ENCODE results near the gene ZKSCAN8.
A peak's percentile ranks its signal among the peaks of the same experiment; 100 is the strongest.
"Not testable (repeated sequence)": the region's sequence is repeated elsewhere in the genome, so short reads cannot be mapped to it uniquely, and the experiment has no call there.

Gene ZKSCAN8

DNA sequence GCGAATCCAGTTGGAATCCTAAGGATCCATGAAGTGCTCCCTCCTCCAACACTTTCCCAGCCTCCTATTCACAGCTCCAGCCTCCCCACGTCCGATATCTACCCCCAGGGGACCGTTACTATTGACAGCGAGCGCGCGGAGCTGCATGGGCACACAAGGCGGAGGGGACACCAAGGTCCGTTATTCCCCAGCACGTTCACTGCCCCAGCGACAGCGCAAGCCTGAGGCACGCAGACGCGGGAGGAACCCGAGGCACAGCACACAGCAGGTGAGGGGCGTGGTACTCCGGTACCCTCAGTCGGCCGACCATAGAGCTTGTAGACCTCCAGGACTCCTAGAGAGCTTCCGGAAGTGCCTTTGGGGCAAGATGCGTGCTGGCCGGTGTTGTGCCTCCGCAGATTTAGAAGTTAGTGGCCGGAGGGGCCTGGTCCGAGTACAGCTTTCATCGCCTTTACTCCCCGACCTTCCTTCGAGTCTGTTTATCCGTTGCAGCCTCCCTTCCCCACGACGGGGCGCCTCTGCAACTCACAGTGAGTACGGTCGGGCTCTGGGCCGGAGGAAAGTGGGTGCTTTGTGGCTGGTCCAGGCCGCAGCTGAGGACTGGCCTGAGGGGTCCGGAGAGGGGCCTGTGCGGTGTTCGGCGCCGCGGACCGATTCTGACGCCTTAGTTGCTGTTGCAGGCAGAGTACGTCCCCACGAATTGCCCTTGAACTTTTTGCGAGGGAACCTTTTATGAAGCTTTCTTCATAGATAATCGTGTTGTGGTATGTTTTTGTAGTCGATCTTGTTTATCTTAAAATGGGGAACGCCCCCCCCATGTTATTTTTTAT, at the start of gene ZKSCAN8:
TSS of gene ZKSCAN8 (plus strand) at position 384 of the 830 bp plus-strand sequence. CDS start 6,525 bp downstream, outside the sequence.
- peak; percentile 93 for DNase-seq (ENCODE audit: low spot score)

DNA sequence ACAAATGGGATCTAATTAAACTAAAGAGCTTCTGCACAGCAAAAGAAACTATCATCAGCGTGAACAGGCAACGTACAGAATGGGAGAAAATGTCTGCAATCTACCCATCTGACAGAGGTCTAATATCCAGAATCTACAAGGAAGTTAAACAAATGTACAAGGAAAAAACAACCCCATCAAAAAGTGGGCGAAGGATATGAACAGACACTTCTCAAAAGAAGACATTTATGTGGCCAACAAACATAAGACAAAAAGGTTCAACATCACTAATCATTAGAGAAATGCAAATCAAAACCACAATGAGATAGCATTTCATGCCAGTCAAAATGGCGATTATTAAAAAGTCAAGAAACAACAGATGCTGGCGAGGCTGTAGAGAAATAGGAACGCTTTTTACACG, 39.5 kb upstream of the ZKSCAN8 start:
- DNase-seq (ENCODE audit: low spot score): not testable (repeated sequence)

DNA sequence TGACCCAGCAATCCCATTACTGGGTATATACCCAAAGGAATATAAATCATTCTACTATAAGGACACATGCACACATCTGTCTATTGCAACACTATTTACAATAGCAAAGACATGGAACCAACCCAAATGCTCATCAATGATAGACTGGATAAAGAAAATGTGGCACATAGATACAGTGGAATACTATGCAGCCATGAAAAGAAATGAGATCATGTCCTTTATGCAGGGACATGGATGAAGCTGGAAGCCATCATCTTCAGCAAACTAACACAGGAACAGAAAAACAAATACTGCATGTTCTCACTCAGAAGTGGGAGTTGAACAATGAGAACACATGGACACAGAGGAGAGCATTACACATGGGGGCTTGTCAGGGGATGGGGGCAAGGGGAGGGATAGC, 39.0 kb upstream of the ZKSCAN8 start:
- not testable (repeated sequence) for DNase-seq (ENCODE audit: low spot score)

DNA sequence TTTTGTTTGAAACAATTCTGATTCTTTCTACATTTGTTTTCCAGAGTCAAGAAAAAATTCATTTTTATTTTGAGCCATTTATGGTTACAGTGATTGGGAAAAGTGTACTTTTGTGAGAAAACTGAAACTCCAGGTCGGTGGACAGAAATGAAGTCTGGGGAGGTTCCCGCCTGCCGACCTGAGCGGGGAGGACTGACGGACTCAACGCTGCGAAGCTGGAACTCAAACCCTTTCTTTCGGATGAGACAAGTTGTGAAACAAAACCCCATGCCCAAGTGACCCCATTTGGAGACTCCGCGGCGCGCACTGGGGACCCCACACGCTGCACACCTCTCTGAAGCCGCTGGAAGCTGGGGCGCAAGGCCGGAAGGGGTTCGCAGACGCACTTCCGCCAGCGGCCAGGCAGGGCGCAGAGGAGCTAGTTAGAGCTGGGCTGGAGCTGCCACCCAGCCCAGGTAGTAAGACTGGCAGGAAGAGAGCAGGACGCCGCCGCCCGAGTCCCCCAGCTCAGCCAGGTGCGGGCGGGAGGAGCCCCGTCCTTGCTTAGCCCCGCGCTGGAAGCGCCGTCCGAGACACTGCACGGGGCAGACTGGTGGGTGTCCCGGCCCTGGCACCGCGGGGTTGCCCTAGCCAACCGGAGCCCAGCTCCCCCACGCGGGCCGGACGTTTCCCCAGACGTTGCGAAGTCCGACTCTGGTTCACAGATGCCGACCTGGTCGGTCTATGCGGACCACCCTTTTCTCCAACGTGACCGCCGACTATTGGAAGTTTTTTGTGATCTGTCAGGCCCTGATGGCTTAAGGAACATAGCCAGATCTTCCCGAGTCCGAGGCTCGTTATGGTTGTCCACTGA, 37.1 kb upstream of the ZKSCAN8 start:
- peak; percentile 90 for DNase-seq (ENCODE audit: low spot score)

DNA sequence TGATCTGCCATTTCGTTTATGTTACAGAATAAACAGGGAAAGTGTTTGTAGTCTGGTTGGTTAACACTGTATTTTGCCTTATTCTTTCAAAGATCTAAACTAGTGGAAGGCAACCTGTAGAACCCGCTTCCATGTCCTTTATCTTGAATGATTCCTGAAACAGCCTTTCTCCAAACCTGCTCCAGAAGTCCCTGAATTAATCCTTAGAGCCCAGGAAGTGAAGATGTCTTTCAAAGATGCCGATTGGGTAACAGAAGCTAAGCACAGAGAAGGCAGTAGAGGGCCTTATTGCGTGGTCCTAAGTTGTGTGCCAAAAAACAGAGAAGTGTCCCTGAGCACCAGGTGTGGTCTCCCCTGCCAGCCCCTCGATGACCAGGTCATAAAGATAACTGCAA, 36.4 kb upstream of the ZKSCAN8 start:
- peak; percentile 57 for DNase-seq (ENCODE audit: low spot score)

DNA sequence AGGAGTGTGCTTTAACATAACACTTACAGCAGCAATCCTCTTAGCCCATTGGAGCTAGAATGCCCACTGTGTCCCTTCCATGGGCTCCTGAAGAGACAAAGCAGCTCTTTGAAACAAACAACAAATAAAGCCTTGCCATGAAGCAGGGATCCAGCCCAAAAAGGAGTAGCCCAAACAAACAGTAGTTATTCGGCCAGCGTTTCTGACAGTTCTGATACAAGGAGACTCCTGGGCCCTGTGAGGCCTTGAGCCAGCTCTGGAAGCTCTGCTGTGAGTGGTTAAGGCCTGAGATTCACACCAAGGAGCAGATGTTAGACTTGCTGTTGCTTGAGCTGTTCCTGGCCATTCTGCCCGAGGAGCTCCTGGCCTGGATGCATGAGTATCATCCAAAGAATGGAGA, 34.2 kb upstream of the ZKSCAN8 start:
- no peak for DNase-seq (ENCODE audit: low spot score)

DNA sequence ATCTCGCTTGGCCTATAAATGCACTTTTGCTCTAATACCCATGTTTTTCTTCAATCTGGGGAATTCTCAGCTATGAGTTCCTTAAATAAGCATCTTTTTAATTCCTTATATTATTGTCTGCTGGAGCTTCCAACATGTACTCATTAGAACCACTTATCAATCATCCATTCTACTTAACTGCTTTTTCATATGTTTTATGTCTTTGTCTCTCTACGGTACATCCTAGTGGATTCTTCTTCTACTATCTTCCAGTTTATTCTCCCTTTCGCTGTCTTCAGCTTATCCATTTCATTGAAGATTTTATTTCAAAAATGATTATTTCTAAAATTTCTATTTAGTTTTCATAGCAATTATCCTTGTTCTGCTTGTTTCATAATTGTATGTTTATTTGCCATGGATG, 29.7 kb upstream of the ZKSCAN8 start:
- DNase-seq (ENCODE audit: low spot score): no peak

DNA sequence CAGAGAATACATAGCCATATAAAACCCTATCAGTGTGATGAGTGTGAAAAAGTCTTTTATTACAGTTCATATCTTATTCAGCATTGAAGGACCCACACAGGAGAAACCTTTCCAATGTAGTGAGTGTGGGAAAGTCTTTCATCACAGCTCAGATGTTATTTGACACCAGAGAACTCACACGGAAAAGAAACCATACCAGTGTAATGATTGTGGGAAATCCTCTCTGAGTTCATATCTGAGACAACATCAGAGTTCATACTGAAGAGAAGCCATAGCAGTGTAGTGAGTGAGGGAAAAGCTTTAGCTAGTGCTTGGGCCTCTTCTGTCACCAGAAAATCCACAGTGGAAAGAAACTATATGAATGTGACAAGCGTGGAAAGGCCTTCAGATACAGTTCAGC, 25.9 kb upstream of the ZKSCAN8 start:
- no peak for DNase-seq (ENCODE audit: low spot score)

DNA sequence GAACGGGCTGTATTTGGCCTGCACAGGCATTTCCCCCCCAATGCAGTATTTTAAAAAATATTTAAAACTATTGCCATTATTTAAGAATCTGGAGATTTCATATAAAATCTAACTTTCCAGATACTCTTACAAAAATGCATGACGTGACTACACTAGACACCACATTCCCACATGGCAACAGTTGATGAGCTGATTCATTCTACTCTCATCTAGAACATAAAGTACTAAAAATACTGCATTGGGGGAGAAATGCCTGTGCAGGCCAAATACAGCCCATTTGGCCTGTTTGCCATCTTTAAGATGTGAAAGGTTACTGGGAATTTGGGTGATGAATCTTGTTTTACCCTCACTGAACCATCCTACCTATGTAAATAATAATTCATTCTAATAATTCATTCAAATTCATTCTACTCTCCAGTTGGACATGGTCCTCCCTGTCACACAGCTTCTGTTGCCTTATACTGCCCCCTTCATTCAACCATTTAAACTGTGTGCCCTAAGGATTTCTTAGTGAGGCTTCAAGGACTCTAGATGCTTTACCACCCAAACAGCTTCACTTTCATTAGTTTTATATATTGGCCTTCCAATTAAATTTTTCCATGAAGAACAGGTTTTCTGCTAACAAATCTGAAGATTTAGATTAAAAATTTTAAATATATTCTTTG, 24.2 kb upstream of the ZKSCAN8 start:
- DNase-seq (ENCODE audit: low spot score): peak; percentile 28

DNA sequence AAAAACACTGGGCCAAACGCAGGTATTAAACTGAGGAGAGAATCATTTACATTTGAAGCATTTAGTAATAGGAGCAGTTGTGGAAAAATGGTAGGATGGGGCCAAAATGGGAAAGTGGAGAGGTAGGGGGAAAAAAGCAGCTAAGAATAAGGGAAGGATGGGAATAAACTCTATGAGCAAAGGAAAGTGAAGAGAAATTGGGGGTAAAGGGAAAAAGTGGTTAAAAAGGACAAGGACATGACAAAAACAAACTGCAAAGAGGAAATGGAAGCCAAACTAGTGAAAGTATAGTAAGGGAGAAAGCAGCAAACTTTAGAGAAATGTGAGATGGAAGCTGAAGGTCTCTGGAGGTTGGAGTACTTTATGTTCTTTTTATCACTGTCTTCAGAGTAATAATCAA, 23.5 kb upstream of the ZKSCAN8 start:
- DNase-seq (ENCODE audit: low spot score): no peak

DNA sequence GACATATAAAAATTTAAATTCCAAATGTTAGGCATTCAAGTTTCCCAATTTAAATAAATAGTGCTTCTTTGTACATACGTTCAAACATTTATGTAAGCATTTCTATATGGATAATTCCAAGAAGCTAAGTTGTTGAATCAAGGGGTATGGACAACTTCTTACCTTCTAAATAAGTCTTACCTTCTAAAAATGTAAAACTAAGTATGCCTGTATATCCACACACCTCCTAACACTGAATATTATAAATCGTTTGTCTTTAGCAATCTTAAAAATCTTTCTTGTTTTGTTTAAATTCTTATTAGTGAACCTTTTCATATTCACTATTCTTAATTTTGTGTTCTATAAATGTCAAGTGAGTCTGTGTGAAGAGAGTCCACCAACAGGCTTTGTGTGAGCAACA, 19.8 kb upstream of the ZKSCAN8 start:
- DNase-seq (ENCODE audit: low spot score): no peak

DNA sequence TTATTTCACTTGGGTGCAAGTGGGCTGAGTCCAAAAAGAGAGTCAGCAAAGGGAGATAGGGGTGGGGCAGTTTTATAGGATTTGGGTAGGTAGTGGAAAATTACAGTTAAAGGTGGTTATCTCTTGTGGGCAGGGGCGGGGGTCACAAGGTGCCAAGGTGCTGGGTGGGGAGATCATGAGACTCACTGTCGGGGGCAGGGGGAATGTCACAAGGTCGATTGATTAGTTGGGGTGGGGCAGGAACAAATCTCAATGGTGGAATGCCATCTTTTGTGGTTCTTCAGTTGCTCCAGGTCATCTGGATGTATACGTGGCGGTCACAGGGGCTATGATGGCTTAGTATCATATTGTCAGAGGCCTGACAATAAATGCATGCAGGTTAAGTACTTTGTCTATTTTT, 19.4 kb upstream of the ZKSCAN8 start:
- DNase-seq (ENCODE audit: low spot score): not testable (repeated sequence)

DNA sequence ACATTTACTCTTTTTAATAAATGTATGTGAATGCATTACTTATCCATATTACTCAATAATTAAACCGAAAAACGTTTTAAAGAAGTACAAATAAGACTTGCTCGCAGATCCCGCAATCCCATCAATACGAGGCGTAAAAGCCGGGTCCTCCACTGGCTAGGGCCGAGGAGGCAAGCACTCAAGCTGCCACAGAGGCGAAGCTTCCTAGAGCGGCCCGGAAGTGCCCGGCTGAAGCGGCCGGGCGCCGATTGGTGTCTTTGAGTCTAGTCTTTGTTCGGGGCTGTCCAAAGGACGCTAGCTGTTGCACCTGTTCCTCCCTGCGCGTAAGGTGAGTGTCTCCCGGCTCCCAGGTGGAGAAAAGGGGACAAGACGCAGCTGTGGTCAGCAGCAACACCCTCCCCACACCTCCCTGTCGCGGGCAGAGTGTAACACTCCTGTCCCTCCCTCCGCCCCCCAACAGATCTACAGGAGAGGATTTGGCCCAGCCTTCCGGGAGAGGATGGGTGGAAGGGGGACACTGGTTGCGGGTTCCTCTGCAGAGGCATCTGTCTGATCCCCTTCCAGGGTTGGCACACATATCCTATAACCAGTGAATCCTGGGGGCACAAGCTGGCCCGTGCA, 17.2 kb upstream of the ZKSCAN8 start, which contains the start of gene ZSCAN16:
TSS of gene ZSCAN16 (plus strand) at position 260 of the 621 bp plus-strand sequence. CDS start 835 bp downstream, outside the sequence.
- DNase-seq (ENCODE audit: low spot score): peak; percentile 88

DNA sequence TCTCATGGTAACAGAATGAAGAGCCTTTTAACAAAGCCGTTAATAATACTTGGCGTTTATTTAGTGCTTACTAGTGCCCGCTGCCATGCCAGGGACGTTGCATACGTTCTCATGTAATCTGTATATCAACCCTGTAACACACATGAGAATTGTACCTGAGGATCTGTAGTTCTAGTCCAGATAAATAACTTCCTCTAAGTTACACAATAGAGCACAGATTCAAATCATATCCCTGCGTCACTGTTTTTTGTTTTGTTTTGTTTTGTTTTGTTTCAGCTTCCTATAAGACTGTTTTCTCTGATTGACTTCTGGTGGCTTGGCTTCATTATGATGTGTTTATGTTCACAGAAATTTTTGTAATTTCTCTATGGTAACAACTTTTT, 16.7 kb upstream of the ZKSCAN8 start:
- peak; percentile 53 for DNase-seq (ENCODE audit: low spot score)

DNA sequence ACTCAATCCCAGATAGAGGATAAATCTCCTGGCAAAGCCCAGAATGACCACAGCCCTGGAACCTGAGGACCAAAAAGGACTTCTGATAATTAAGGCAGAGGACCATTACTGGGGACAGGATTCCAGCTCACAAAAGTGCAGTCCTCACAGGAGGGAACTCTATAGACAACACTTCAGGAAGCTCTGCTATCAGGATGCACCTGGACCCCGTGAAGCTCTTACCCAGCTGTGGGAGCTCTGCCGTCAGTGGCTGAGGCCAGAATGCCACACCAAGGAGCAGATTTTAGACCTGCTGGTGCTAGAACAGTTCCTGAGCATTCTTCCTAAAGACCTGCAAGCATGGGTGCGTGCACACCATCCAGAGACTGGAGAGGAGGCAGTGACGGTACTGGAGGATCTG, 16.3 kb upstream of the ZKSCAN8 start:
- peak; percentile 71 for DNase-seq (ENCODE audit: low spot score)

DNA sequence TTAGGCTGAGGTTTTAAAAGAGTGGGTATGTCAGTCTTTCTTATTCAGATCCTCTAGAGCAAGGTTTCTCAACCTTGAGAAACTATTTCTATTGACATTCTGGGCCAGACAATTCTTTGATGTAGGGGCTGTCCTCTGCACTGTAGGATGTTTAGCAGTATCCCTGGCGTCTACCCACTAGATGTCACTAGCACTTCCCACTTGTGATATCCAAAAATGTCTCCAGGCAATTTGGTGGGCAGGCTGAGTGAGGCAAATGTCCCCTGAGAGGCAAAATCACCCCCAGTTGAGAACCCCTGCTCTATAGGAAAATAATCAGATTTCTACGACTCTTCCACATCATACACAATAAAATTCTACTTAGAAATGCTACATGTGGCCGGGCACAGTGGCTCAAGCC, 7.7 kb upstream of the ZKSCAN8 start:
- DNase-seq (ENCODE audit: low spot score): peak; percentile 62

DNA sequence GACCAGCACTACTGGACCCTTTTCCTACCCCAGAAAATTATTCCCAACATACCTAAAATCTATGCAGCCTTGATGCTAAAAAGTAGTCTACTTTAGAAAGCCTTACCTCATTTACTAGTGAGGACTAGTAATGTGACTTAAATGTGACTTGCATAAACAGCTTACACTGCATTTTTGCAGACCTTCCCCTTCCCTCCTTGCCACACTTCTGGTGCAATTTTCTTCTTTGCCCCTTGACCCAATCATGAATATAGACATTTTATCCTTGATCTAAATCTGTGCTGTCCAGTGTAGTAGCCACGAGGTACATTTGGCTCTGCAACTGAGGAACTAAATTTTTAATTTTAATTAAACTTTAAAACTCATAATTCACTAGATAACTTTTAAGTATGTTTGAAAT, 7.0 kb upstream of the ZKSCAN8 start:
- no peak for DNase-seq (ENCODE audit: low spot score)

DNA sequence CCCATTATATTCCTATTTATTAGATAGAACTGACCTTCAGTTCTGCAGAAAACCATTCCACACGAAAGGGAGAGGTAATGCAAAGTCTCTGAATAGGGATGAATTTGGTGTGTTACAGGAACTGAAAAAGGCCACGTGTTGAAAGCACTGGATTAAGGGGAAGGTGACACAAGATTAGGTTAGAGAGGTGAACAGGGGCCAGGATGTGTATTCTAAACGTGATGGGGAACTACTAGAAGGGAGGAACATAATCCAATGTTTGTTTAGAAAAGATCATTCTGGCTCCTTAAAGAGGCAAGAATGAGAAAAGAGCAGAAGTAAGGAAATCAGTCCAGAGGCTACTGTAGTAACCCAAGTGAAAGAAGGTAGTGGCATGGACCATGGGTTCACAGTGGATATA, 6.3 kb upstream of the ZKSCAN8 start:
- peak; percentile 30 for DNase-seq (ENCODE audit: low spot score)

DNA sequence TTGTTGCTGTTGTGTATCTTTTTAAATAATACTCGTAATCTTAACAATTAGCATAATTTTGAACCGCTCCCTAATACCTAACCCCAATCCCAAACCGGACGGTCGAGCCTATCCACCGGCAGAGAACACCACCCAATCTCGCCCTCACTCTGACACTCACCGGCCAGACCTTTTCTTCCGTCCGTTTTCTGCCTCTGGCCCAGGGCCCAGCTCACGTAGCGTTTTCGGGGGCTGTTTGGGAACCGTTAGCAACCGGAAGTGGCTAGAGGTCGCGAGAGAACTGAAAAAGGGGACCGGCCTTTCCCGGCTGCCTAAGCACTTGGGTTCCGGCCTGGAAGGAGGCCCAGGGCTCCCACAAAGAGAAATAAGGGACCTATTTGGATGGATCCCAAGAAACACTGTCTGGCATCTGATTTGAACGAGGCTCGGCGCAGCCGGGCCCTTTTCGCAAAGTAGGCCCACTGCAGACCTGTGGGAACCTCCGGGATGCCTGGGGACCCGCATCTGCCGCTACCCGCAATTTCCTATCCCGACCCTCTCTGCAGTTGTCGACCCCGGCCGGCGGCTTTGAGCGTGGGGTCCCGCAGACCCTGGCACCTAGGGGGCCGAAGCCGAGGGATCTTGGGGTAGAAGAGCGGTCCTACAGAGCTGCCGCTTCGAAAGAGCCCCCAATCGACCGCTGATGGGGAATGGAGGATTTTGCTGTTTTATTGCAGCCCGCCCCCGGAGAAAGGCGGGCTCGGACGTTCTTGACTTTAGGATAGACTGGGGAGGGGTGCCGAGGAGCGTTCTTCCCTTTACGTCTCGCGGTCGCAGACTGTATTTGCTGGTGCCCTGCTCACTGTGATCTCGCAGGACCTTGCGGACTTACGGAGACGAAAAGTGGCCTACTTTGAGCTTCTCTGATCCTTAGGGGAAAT, 4.8 kb upstream of the ZKSCAN8 start:
- DNase-seq (ENCODE audit: low spot score): peak; percentile 91

DNA sequence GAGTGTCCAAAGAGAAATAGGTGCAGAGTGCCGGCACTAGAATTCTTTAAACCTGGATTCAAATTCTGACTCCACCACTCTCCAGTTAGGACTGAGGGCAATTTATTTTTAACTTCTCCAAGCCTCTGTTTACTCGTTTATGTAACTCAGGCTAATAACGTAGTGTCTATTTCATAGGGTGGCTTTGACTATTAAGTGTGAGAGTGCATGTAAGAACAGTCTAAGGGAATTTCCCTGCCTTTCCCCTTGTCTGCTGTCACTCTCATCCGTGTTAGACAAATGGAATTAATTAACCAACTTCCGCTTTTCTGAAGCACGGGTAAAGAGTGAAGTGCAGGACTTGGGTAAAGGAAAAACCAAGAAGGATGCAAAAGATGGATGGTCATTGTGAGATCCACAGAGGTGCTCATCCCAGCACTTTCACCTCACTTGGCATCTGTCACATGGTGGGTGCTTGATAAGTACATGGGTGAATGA, 4.1 kb upstream of the ZKSCAN8 start:
- peak; percentile 68 for DNase-seq (ENCODE audit: low spot score)
